B cell (primary cell): ENCODE data around the gene LUC7L. TPM values are rescaled to one million over a fixed set of nuclear protein-coding genes. Genes with fewer than 3 reads are reported as not detected.

ENCODE experiments used
- ATAC-seq: fragments of 200-7000 bp; cut with Tn5 transposase; one replicate; pipeline ENCODE4 v1.10.0; 2021; ENCODE audit warnings: low read depth, mild to moderate bottlenecking, moderate number of reproducible peaks, moderate library complexity
- CTCF ChIA-PET: fragments of 350-600 bp; sonication (Branson Sonifier 250); formaldehyde crosslinking; loops from one replicate; lab custom pipeline; 2021; ENCODE audit warnings: antibody characterized with exemption, inconsistent platforms; lab: Charles Lee
- POLR2A ChIA-PET: fragments of 350-600 bp; sonication (Branson Sonifier 250); formaldehyde crosslinking; loops from one replicate; lab custom pipeline; 2021; ENCODE audit warnings: antibody characterized with exemption; lab: Charles Lee
- DNase-seq: peaks from one replicate; pipeline ENCODE4 v3.0.0; 2013
- H2AFZ ChIP-seq: 2 replicates; pipeline ENCODE4 v1.6.1; 2012; ENCODE audit warnings: mild to moderate bottlenecking, low read depth, low read length; ENCODE audit not compliant: insufficient read depth, poor library complexity, severe bottlenecking
- H3K27ac ChIP-seq, 2 donors: 1 replicate in 1 of 2; 2 replicates in 1 of 2; pipeline ENCODE4 v1.5.1; 2012 to 2013; ENCODE audit warnings: low read length in 2 of 2, mild to moderate bottlenecking in 2 of 2, moderate library complexity in 1 of 2
- H3K27me3 ChIP-seq, 4 experiments: fragments of 200-600 bp in 1 of 4; sonication (generic) in 1 of 4; replicated peaks in 1 of 4; 1 replicate in 2 of 4; 2 replicates in 2 of 4; pipeline versions ENCODE4 v1.6.1 to v1.7.0; 2013 to 2016; ENCODE audit warnings: low read length in 3 of 4, mild to moderate bottlenecking in 2 of 4, mixed read lengths in 1 of 4, moderate library complexity in 1 of 4; ENCODE audit not compliant: insufficient read depth in 4 of 4, control insufficient read depth in 3 of 4; ENCODE audit errors: control extremely low read depth in 1 of 4
- H3K36me3 ChIP-seq, 2 experiments: replicated peaks in 1 of 2; 1 replicate in 1 of 2; 2 replicates in 1 of 2; pipeline versions ENCODE4 v1.6.1 to v1.7.1; 2013; ENCODE audit warnings: low read length in 1 of 2; ENCODE audit not compliant: insufficient read depth in 2 of 2, control insufficient read depth in 1 of 2; ENCODE audit errors: control extremely low read depth in 1 of 2, extremely low read depth in 1 of 2
- H3K4me1 ChIP-seq, 2 donors: fragments of 200-600 bp in 1 of 2; sonication (generic) in 1 of 2; 1 replicate in 1 of 2; 2 replicates in 1 of 2; pipeline versions ENCODE4 v1.5.1 to v1.6.1; 2013 to 2017; ENCODE audit warnings: low read length in 2 of 2; ENCODE audit not compliant: control insufficient read depth in 2 of 2, insufficient read depth in 2 of 2
- H3K4me2 ChIP-seq: replicated peaks from 2 replicates; pipeline ENCODE3; 2012; ENCODE audit warnings: mild to moderate bottlenecking, low read depth, low read length; ENCODE audit not compliant: poor library complexity, severe bottlenecking
- H3K4me3 ChIP-seq, 5 experiments: fragments of 200-600 bp in 1 of 5; sonication (generic) in 1 of 5; 1 replicate in 3 of 5; 2 replicates in 2 of 5; pipeline versions ENCODE4 v1.5.1 to v1.7.0; 2011 to 2016; ENCODE audit warnings: low read length in 4 of 5, mild to moderate bottlenecking in 4 of 5, low read depth in 2 of 5, control low read depth in 1 of 5, moderate library complexity in 1 of 5; ENCODE audit not compliant: insufficient read depth in 1 of 5; ENCODE audit errors: control extremely low read depth in 1 of 5, extremely low read depth in 1 of 5
- H3K79me2 ChIP-seq: fragments of 200-600 bp; sonication (generic); one replicate; pipeline ENCODE4 v1.6.0; 2016; ENCODE audit warnings: low read length; ENCODE audit not compliant: control insufficient read depth, insufficient read depth
- H3K9ac ChIP-seq: fragments of 200-600 bp; sonication (generic); 2 replicates; pipeline ENCODE4 v1.6.1; 2017; ENCODE audit warnings: mild to moderate bottlenecking, low read length, moderate library complexity
- H3K9me3 ChIP-seq, 3 donors: one replicate each; pipeline versions ENCODE4 v1.6.1 to v1.7.1; 2013; ENCODE audit warnings: low read length in 2 of 3; ENCODE audit not compliant: control insufficient read depth in 2 of 3, insufficient read depth in 1 of 3; ENCODE audit errors: control extremely low read depth in 1 of 3
- H4K20me1 ChIP-seq: 2 replicates; pipeline ENCODE4 v1.6.0; 2012; ENCODE audit warnings: mild to moderate bottlenecking, low read length; ENCODE audit not compliant: insufficient read depth, control insufficient read depth, poor library complexity, severe bottlenecking
- H3K27ac Mint-ChIP-seq: one replicate; pipeline ENCODE4 v1.8.0; 2021; ENCODE audit warnings: mixed read lengths
- H3K27me3 Mint-ChIP-seq: one replicate; pipeline ENCODE4 v1.8.0; 2021; ENCODE audit warnings: mixed read lengths
- H3K4me1 Mint-ChIP-seq: one replicate; pipeline ENCODE4 v1.8.0; 2021; ENCODE audit warnings: mixed read lengths
- H3K4me3 Mint-ChIP-seq: one replicate; pipeline ENCODE4 v1.8.0; 2021; ENCODE audit warnings: mixed read lengths
- H3K9me3 Mint-ChIP-seq: one replicate; pipeline ENCODE4 v1.8.0; 2022; ENCODE audit warnings: mixed read lengths; ENCODE audit not compliant: insufficient read depth
- CTCF ChIP-seq: fragments of 200-600 bp; IDR thresholded peaks from one replicate; pipeline ENCODE4 v1.8.0; 2022; ENCODE audit warnings: antibody characterized with exemption, mild to moderate bottlenecking
- EZH2 ChIP-seq: IDR thresholded peaks from 2 replicates; pipeline ENCODE4 v1.6.1; 2012; ENCODE audit warnings: borderline replicate concordance, low read depth, mild to moderate bottlenecking, moderate library complexity, low read length; ENCODE audit not compliant: insufficient read depth, poor library complexity, severe bottlenecking
- WGBS: methylation state at CpG from one replicate; pipeline ENCODE4 v1.1.5; 2013; ENCODE audit warnings: missing lambda C conversion rate; ENCODE audit not compliant: insufficient coverage; 5-methylcytosine and 5-hydroxymethylcytosine counted together
- intact Hi-C: fragments of 100-400 bp; cut with micrococcal nuclease; formaldehyde crosslinking; loops from one replicate; pipeline ENCODE4 v1.10.0; 2022
- polyA plus RNA-seq: library from polyadenylated mRNA; depleted of rRNA; stranded (reverse); fragments of >200 nt; gene quantifications from 2 replicates; pipeline ENCODE4 v1.2.3, GENCODE V29; 2012
- total RNA-seq, 2 donors: library from RNA; stranded (reverse); fragments of 120-200 nt in 1 of 2; gene quantifications; 1 replicate in 1 of 2; 2 replicates in 1 of 2; pipeline versions ENCODE4 v1.2.3 to v1.2.4, GENCODE V29; 2013 to 2022

LUC7L gene
- total and polyA plus RNA-seq, 2 donors (not counting 1 experiment from before 2014, with no cell fraction given) = 148 to 181 TPM

- TF ChIP-seq CTCF = no peak
- no peak for TF ChIP-seq EZH2
- no peak overlapping the region for H3K4me2 ChIP-seq
- H3K27ac Mint-ChIP-seq = no peak overlapping the region
- no peak overlapping the region for H2AFZ ChIP-seq
- peaks cover 19% of the 10 kb centered on the region for H3K79me2 ChIP-seq
- peaks cover 9 to 17% of the 10 kb centered on the region in 2 donors for H3K4me1 ChIP-seq
- H3K9me3 Mint-ChIP-seq = no peaks in the 10 kb centered on the region
- H3K27me3 Mint-ChIP-seq = no peaks in the 10 kb centered on the region
- no peak overlapping the region for H3K4me3 ChIP-seq
- H3K27ac ChIP-seq = no peak overlapping the region
- peaks cover 8% of the 10 kb centered on the region for H3K4me1 Mint-ChIP-seq
- no peaks in the 10 kb centered on the region for H4K20me1 ChIP-seq
- H3K4me3 Mint-ChIP-seq = no peak overlapping the region
- no peak for DNase-seq
- no peak overlapping the region for H3K9ac ChIP-seq
- 100% methylated on average over 1 of the region's 6 CpGs for WGBS
- H3K9me3 ChIP-seq = no peaks in the 10 kb centered on the region
- H3K27me3 ChIP-seq = no peaks in the 10 kb centered on the region
- H3K36me3 ChIP-seq = peaks cover 0 to 29% of the 10 kb centered on the region in 2 experiments
- CTCF ChIA-PET = no interaction called here
- intact Hi-C loops = no loop called here
- POLR2A ChIA-PET = interaction anchor here (0.5 kb wide), 1 partner anchor 130 kb away, joined by 5 read pairs; no protein-coding TSS in a partner anchor
- no peak for ATAC-seq
Observed at GRCh38 chr16:255183-255582, 25.9 kb upstream of the LUC7L start.

DNA sequence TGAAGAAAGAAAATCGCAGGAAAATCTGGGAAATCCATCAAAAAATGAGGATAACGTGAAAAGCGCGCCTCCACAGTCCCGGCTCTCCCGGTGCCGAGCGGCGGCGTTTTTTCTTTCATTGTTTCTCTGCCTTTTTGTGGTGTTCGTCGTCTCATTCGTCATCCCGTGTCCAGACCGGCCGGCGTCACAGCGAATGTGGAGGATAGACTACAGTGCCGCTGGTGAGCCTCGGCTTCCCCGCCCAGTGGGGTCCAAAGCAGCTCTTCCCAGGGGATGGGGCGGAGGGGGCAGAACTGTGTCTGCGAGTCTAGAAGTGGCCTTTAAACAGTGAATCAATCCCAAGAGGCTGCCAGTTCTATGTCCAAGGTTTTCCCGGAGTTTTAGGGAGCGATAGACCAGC lies 25.2 kb upstream of the LUC7L start:
- Histone ChIP-seq H3K9ac (no peak overlapping the region), H3K9me3 (no peaks in the 10 kb centered on the region), H3K36me3 (peaks cover 0 to 26% of the 10 kb centered on the region in 2 experiments), H3K4me2 (no peak overlapping the region), H3K27ac (no peak overlapping the region), H4K20me1 (no peaks in the 10 kb centered on the region), H3K79me2 (peaks cover 24% of the 10 kb centered on the region), H3K27me3 (no peaks in the 10 kb centered on the region), H2AFZ (no peak overlapping the region), H3K4me3 (no peak overlapping the region), H3K4me1 (peaks cover 9 to 17% of the 10 kb centered on the region in 2 donors)
- Mint-ChIP-seq H3K9me3 (no peaks in the 10 kb centered on the region), H3K4me1 (peaks cover 8% of the 10 kb centered on the region), H3K4me3 (no peak overlapping the region), H3K27ac (no peak overlapping the region), H3K27me3 (no peaks in the 10 kb centered on the region)
- no peak for DNase-seq
- ChIA-PET CTCF (interaction anchor here (0.9 kb wide), 1 partner anchor 20 kb away, joined by 3 read pairs; the partner anchor contains the start of gene FAM234A), POLR2A (interaction anchor here (0.6 kb wide), 1 partner anchor 40 kb away, joined by 3 read pairs; no protein-coding TSS in a partner anchor)
- 97% methylated on average over 25 of the region's 25 CpGs for WGBS
- intact Hi-C loops = no loop called here
- no peak for ATAC-seq
- TF ChIP-seq CTCF = no peak
